ENCODE data around the gene ADAR. TPM values are rescaled to one million over a fixed set of nuclear protein-coding genes. Genes with fewer than 3 reads are reported as not detected.

ADAR gene
- total and polyA plus RNA-seq, 2 donors from 2014 or later, result 40.3 to 154 TPM

DNA sequence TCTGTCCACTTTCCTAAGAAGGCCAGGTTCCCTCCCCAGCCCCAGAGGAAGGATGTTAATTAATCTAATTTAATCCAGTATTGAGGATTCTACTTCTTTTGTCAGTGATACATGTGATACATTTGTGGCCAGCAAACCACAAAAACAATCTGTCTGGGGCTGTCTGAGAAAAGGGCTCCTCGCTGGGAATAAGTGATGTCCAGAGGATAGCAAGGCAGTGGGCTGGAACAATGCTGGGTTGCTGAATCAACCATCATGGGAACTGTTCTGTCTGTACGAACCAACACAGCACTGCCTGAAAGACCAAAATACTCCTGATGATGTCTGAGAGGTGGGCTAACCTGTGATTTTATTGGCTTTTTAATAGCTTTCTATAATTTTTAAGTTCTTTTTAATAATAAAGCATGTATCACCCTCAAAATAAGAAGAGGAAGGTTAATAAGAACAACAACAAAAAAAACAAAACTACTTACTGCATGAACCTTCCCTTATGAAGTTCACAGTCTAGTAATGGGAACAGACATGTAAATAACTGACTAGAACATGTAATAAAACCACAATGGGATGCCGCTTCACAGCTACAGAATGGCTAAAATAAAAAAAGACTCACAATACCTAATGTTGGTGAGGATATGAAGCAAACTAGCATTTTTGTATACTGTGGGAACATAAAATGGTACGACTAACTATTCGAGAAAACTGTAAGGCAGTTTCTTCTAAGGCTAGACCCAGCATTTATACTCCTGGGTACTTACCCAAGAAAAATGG, 11.4 kb upstream of the ADAR start:
- no peak overlapping the region for H3K4me3 ChIP-seq (ENCODE audit: low read length in 3 of 3)
- FAIRE-seq (no peak), DNase-seq (no peak)
- no peaks in the 10 kb centered on the region for H3K9me3 ChIP-seq (ENCODE audit: control insufficient read depth in 2 of 3, insufficient read depth in 1 of 3, low read length in 3 of 3)
- no peaks in the 10 kb centered on the region for H3K36me3 ChIP-seq (ENCODE audit: control insufficient read depth in 2 of 3, insufficient read depth in 3 of 3, low read length in 3 of 3)
- H3K27me3 ChIP-seq (ENCODE audit: control insufficient read depth, insufficient read depth, low read length), result no peaks in the 10 kb centered on the region
- intact Hi-C loops (cut with DNase I), result no loop called here
- TF ChIP-seq, protein P1, sequence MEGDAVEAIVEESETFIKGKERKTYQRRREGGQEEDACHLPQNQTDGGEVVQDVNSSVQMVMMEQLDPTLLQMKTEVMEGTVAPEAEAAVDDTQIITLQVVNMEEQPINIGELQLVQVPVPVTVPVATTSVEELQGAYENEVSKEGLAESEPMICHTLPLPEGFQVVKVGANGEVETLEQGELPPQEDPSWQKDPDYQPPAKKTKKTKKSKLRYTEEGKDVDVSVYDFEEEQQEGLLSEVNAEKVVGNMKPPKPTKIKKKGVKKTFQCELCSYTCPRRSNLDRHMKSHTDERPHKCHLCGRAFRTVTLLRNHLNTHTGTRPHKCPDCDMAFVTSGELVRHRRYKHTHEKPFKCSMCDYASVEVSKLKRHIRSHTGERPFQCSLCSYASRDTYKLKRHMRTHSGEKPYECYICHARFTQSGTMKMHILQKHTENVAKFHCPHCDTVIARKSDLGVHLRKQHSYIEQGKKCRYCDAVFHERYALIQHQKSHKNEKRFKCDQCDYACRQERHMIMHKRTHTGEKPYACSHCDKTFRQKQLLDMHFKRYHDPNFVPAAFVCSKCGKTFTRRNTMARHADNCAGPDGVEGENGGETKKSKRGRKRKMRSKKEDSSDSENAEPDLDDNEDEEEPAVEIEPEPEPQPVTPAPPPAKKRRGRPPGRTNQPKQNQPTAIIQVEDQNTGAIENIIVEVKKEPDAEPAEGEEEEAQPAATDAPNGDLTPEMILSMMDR (IDR thresholded peaks at IDR 0.05; ENCODE audit: borderline replicate concordance, extremely low read depth, insufficient read depth), result no peak
- H3K4me1 ChIP-seq (ENCODE audit: control insufficient read depth in 2 of 3, insufficient read depth in 2 of 3, low read depth in 1 of 3, low read length in 3 of 3), result peaks cover 0 to 4% (median 0%) of the 10 kb centered on the region in 3 donors
- no peak overlapping the region for H3K9ac ChIP-seq (ENCODE audit: low read length in 3 of 3)
- no peak overlapping the region for H3K27ac ChIP-seq (ENCODE audit: low read depth in 2 of 2, low read length in 2 of 2)

DNA sequence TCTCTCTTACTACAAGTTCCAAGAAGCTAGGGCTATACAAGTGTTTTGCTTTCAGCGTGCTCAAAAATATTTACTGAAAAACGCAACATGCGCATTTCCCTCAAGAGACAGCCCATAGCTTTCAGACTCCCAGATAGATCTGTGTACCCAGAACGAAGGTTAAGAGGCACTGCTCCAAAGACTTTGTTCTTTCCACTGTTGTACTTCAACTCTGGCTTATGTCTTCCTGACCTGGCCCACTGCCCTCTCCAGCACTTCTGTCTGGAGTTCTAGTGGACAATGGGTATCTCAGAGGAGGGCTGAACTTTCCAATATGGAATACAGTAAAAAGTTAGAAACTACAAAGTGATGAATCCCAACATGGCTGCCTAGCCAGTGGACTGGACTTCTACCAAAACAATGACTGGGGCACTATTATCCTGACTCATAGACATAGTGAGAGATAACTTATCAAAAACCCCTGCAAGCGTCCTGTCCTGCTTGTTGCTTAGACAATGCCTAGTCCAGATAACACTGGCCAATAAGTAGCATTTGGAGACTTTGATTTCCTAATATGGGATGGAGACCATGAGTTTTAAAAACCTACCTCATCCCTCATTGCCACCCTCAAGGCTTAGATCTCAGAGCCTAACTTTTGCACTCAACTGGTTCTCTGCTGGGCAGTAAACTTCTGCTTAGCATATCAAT, 8.8 kb upstream of the ADAR start:
- Histone ChIP-seq H3K9ac (ENCODE audit: low read length in 3 of 3) (no peak overlapping the region), H3K4me1 (ENCODE audit: control insufficient read depth in 2 of 3, insufficient read depth in 2 of 3, low read depth in 1 of 3, low read length in 3 of 3) (peaks cover 0 to 4% (median 0%) of the 10 kb centered on the region in 3 donors), H3K36me3 (ENCODE audit: control insufficient read depth in 2 of 3, insufficient read depth in 3 of 3, low read length in 3 of 3) (no peaks in the 10 kb centered on the region), H3K9me3 (ENCODE audit: control insufficient read depth in 2 of 3, insufficient read depth in 1 of 3, low read length in 3 of 3) (no peaks in the 10 kb centered on the region), H3K4me3 (ENCODE audit: low read length in 3 of 3) (no peak overlapping the region), H3K27me3 (ENCODE audit: control insufficient read depth, insufficient read depth, low read length) (no peaks in the 10 kb centered on the region), H3K27ac (ENCODE audit: low read depth in 2 of 2, low read length in 2 of 2) (no peak overlapping the region)
- intact Hi-C loops (cut with DNase I), result no loop called here
- no peak for FAIRE-seq
- DNase-seq, result no peak
- TF ChIP-seq, protein P1 (IDR thresholded peaks at IDR 0.05; ENCODE audit: borderline replicate concordance, extremely low read depth, insufficient read depth), result no peak

DNA sequence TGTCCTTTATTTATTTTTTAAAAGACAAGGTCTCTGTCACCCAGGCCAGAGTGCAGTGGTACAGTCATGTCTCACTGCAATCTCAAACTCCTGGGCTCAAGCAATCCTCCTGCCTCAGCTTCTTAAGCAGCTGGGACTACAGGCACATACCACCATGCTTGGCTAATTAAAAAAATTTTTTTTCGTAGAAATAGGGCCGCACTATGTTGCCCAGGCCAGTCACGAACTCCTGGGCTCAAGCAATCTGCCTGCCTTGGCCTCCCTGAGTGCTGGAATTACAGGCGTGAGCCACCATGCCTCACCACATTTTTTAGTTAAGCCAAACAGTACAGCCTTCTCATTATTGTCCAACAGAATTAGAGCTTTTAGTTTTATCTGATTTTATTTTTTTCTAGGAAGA, 7.4 kb upstream of the ADAR start:
- no peaks in the 10 kb centered on the region for H3K36me3 ChIP-seq (ENCODE audit: control insufficient read depth in 2 of 3, insufficient read depth in 3 of 3, low read length in 3 of 3)
- H3K4me3 ChIP-seq (ENCODE audit: low read length in 3 of 3), result no peak overlapping the region
- TF ChIP-seq, protein P1 (IDR thresholded peaks at IDR 0.05; ENCODE audit: borderline replicate concordance, extremely low read depth, insufficient read depth), result no peak
- no peaks in the 10 kb centered on the region for H3K9me3 ChIP-seq (ENCODE audit: control insufficient read depth in 2 of 3, insufficient read depth in 1 of 3, low read length in 3 of 3)
- H3K9ac ChIP-seq (ENCODE audit: low read length in 3 of 3), result no peak overlapping the region
- FAIRE-seq (no peak), DNase-seq (no peak)
- H3K27me3 ChIP-seq (ENCODE audit: control insufficient read depth, insufficient read depth, low read length), result no peaks in the 10 kb centered on the region
- peaks cover 0 to 4% (median 0%) of the 10 kb centered on the region in 3 donors for H3K4me1 ChIP-seq (ENCODE audit: control insufficient read depth in 2 of 3, insufficient read depth in 2 of 3, low read depth in 1 of 3, low read length in 3 of 3)
- intact Hi-C loops (cut with DNase I), result no loop called here
- H3K27ac ChIP-seq (ENCODE audit: low read depth in 2 of 2, low read length in 2 of 2), result no peak overlapping the region
